Fibroblast of mammary gland (primary cell): Measurements from ENCODE around the gene OLFML2B.
"Not testable (repeated sequence)": the region's sequence is repeated elsewhere in the genome, so short reads cannot be mapped to it uniquely, and the experiment has no call there.

Experiments
- DNase-seq: peaks from one replicate; pipeline ENCODE4 v3.0.0-alpha.2; 2010; ENCODE audit warnings: low read depth
- H3K4me3 ChIP-seq: 2 replicates; pipeline ENCODE4 v1.5.1; 2011; ENCODE audit warnings: low read depth, mild to moderate bottlenecking, low read length, moderate library complexity; ENCODE audit not compliant: control insufficient read depth
- CTCF ChIP-seq: conservative IDR thresholded peaks from 2 replicates; pipeline ENCODE4 v1.5.1; 2011; ENCODE audit warnings: low read depth, low read length, inconsistent platforms; ENCODE audit not compliant: control insufficient read depth, insufficient read depth

The OLFML2B gene

GRCh38 chr1:162056043-162056442, 32.4 kb upstream of the OLFML2B start:
- peak; percentile 97 for TF ChIP-seq CTCF
- no peak overlapping the region for H3K4me3 ChIP-seq
- peak; percentile 76 for DNase-seq

GRCh38 chr1:162055062-162055461, 31.4 kb upstream of the OLFML2B start:
- no peak overlapping the region for H3K4me3 ChIP-seq
- TF ChIP-seq CTCF, result no peak
- DNase-seq, result peak; percentile 91

GRCh38 chr1:162053949-162054348, 30.3 kb upstream of the OLFML2B start:
- DNase-seq, H3K4me3 ChIP-seq: not testable (repeated sequence)

- TF ChIP-seq CTCF, result no peak
These were observed 23.3 kb upstream of the OLFML2B start for GRCh38 chr1:162046921-162047320.

GRCh38 chr1:162042361-162042760, 18.7 kb upstream of the OLFML2B start:
- DNase-seq, result no peak
- no peak overlapping the region for H3K4me3 ChIP-seq
- TF ChIP-seq CTCF, result no peak

More at GRCh38 chr1:162046921-162047320, 23.3 kb upstream of the OLFML2B start:
- H3K4me3 ChIP-seq, result no peak overlapping the region
- no peak for DNase-seq

- H3K4me3 ChIP-seq, result no peak overlapping the region
- TF ChIP-seq CTCF, result peak; percentile 61
- peak; percentile 58 for DNase-seq
These were observed 17.0 kb upstream of the OLFML2B start for GRCh38 chr1:162040657-162041056.

GRCh38 chr1:162040001-162040400, 16.3 kb upstream of the OLFML2B start:
- no peak for DNase-seq
- no peak overlapping the region for H3K4me3 ChIP-seq
- TF ChIP-seq CTCF, result no peak
